Testis (tissue), 2 donors: ENCODE results near the gene ROM1.
"Not testable (repeated sequence)": the region's sequence is repeated elsewhere in the genome, so short reads cannot be mapped to it uniquely, and the experiment has no call there.

Experiments
- CTCF ChIP-seq, 3 experiments: fragments of 450-650 bp in 2 of 3; fragments of 200-600 bp in 1 of 3; sonication (generic) in 1 of 3; IDR thresholded peaks; one replicate each; pipeline ENCODE4 v1.5.1; 2016 to 2019; ENCODE audit warnings: antibody characterized with exemption in 3 of 3, mild to moderate bottlenecking in 2 of 3, moderate library complexity in 1 of 3
- POLR2A ChIP-seq: fragments of 450-650 bp; IDR thresholded peaks from one replicate; pipeline ENCODE4 v1.6.1; 2017; ENCODE audit warnings: antibody characterized with exemption, mild to moderate bottlenecking, moderate library complexity

DNA sequence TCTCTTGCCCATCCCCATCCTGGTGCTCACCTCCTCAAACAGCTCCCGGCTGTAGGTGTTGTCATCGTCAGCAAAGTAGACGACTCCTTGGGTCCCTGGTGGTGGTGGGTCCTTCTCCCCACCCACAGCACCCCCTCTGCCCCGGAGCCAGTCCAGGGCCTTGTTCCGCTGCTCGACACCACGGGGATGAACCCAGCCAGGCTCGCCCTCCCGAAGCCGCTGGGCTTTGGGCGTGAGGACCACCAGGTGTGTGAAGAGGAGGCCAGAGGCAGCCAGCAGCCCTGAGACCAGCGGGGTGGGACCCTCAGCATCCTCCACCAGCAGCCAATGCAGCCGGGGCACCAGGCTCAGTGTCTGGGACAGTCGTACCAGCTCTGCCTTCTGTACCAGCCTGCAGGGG lies 3.9 kb downstream of the ROM1 start:
- not testable (repeated sequence) for TF ChIP-seq CTCF (IDR thresholded peaks at IDR 0.05); POLR2A
